ENCODE data around the gene STXBP1. TPM values are rescaled to one million over a fixed set of nuclear protein-coding genes. Genes with fewer than 3 reads are reported as not detected.

Gene STXBP1
- total and polyA plus RNA-seq, 2 of the 4 experiments (the other 2 are of a cell fraction): 15.8 to 22.6 TPM

DNA sequence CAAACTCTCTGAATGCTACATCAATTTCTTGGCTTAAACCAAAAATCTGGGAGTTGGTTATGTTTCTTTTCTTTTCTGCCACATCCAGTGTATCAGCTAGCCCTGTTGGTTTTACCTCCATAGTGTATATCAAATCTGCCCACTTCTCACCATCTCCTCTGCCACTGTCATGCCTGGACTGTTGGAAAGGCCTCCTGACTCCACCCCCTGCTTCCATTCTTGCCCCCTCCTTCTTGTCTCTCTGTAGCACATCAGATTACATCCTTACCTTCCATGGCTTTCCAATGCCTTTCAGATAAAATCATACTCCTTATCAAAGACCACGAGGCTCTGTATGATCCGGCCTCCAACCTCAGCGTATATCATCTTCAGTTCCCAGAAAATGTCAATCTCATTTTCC, 35.4 kb downstream of the STXBP1 start:
- no peak overlapping the region for H2BK20ac ChIP-seq (ENCODE audit: low read depth, low read length)
- WGBS, 2 experiments (ENCODE audit: extremely low coverage in 2 of 2, insufficient read length in 1 of 2): 93% methylated on average over 2 of the region's 3 CpGs; no CpG with 5 or more reads in 1 of the 2 experiments
- H3K27ac ChIP-seq (ENCODE audit: insufficient read depth, low read length): no peak overlapping the region
- BruUV-seq (replicated peaks): no TSS peak
- H3K9ac ChIP-seq (ENCODE audit: low read depth, low read length): no peak overlapping the region
- no peak overlapping the region for H3K23ac ChIP-seq (ENCODE audit: low read depth, low read length)
- no peak overlapping the region for H2AK5ac ChIP-seq (ENCODE audit: low read depth, low read length)
- H3K56ac ChIP-seq (ENCODE audit: extremely low read depth, insufficient read depth, low read length): no peak overlapping the region
- dilution Hi-C loops (cut with HindIII; ENCODE audit: low sequenced_read_pairs, unreplicated experiment): no loop called here
- H2BK5ac ChIP-seq (ENCODE audit: low read depth, low read length, poor library complexity, severe bottlenecking): no peak overlapping the region
- H4K8ac ChIP-seq (ENCODE audit: low read depth in 2 of 2, low read length in 2 of 2): no peak overlapping the region
- no peak overlapping the region for H2AK9ac ChIP-seq (replicated peaks; ENCODE audit: low read depth, low read length, poor library complexity)
- intact Hi-C loops (cut with micrococcal nuclease): loop anchor here (5.0 kb wide), 1 partner anchor 35 kb away; the partner anchor contains the start of gene STXBP1
- H2BK15ac ChIP-seq (ENCODE audit: low read depth, low read length): no peak overlapping the region
- peaks cover 13% of the 10 kb centered on the region; the same call in 1 of the 2 replicates for H4K20me1 ChIP-seq (ENCODE audit: insufficient read depth, low read length)
- ATAC-seq (ENCODE audit: low read depth) (no peak), DNase-seq (no peak)
- no peak overlapping the region for H2BK120ac ChIP-seq (ENCODE audit: low read depth, low read length)
- no peaks in the 10 kb centered on the region for H3K9me3 ChIP-seq (ENCODE audit: control insufficient read depth, insufficient read depth, low read length)
- no peak overlapping the region for H4K5ac ChIP-seq (ENCODE audit: low read depth, low read length)
- H3K18ac ChIP-seq (ENCODE audit: low read depth, low read length): no peak overlapping the region
- in situ Hi-C loops (cut with MboI; ENCODE audit: low sequenced_read_pairs): no loop called here
- POLR2A ChIA-PET (ENCODE audit: unreplicated experiment): no interaction called here
- no peak overlapping the region for H3K4ac ChIP-seq (ENCODE audit: low read depth, low read length)
- no peak for TF ChIP-seq RAD21 (IDR thresholded peaks at IDR 0.05; ENCODE audit: low read length)
- no peak for TF ChIP-seq BHLHE40 (IDR thresholded peaks at IDR 0.05; ENCODE audit: low read depth, low read length)
- TF ChIP-seq CEBPB (IDR thresholded peaks at IDR 0.05; ENCODE audit: low read depth, low read length): no peak
- TF ChIP-seq POLR2A (IDR thresholded peaks at IDR 0.05; ENCODE audit: low read depth, low read length): no peak
- TF ChIP-seq, protein P1, sequence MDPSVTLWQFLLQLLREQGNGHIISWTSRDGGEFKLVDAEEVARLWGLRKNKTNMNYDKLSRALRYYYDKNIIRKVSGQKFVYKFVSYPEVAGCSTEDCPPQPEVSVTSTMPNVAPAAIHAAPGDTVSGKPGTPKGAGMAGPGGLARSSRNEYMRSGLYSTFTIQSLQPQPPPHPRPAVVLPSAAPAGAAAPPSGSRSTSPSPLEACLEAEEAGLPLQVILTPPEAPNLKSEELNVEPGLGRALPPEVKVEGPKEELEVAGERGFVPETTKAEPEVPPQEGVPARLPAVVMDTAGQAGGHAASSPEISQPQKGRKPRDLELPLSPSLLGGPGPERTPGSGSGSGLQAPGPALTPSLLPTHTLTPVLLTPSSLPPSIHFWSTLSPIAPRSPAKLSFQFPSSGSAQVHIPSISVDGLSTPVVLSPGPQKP (IDR thresholded peaks at IDR 0.05; ENCODE audit: borderline replicate concordance, low read depth, low read length): no peak
- TF ChIP-seq MAFK (IDR thresholded peaks at IDR 0.05; ENCODE audit: low read depth, low read length): no peak
- TF ChIP-seq RCOR1 (IDR thresholded peaks at IDR 0.05; ENCODE audit: insufficient replicate concordance, low read length): no peak
- TF ChIP-seq NFE2L2 (IDR thresholded peaks at IDR 0.05; ENCODE audit: low read depth, low read length): no peak
- no peak for TF ChIP-seq RFX5 (IDR thresholded peaks at IDR 0.05; ENCODE audit: low read depth, low read length)
- no peak for TF ChIP-seq MAZ (IDR thresholded peaks at IDR 0.05; ENCODE audit: borderline replicate concordance, low read depth, low read length)
- TF ChIP-seq FOS (IDR thresholded peaks at IDR 0.05; ENCODE audit: low read depth, low read length): no peak
- H3K36me3 ChIP-seq (ENCODE audit: control insufficient read depth, insufficient read depth, low read length): no peaks in the 10 kb centered on the region
- 0 out of 2 replicates have a peak, but pooled peaks cover 8% of the 10 kb centered on the region for H3K9me1 ChIP-seq (ENCODE audit: insufficient read depth, low read length)
- CTCF ChIA-PET: no interaction called here
- no peaks in the 10 kb centered on the region for H3K27me3 ChIP-seq (ENCODE audit: control insufficient read depth, insufficient read depth, low read length)
- no peak overlapping the region for H2AFZ ChIP-seq (replicated peaks; ENCODE audit: low read length, poor library complexity)
- no peak overlapping the region for H3K14ac ChIP-seq (replicated peaks; ENCODE audit: low read depth, low read length)
- H3K4me1 ChIP-seq (ENCODE audit: control insufficient read depth, insufficient read depth, low read length): no peaks in the 10 kb centered on the region
- H3K4me3 ChIP-seq (ENCODE audit: insufficient read depth, low read depth, low read length): no peak overlapping the region
- H3K4me2 ChIP-seq (ENCODE audit: low read depth, low read length): no peak overlapping the region
- H3K79me1 ChIP-seq (ENCODE audit: low read depth in 1 of 2, low read length in 2 of 2): peaks cover 12 to 23% of the 10 kb centered on the region in 2 experiments; a peak in 3 of 4 replicates
- no peak overlapping the region for H4K91ac ChIP-seq (ENCODE audit: insufficient read depth, low read depth, low read length)
